Endothelial cell (in vitro differentiated cells): ENCODE measurements around the gene ITGA8. TPM values are rescaled to one million over a fixed set of nuclear protein-coding genes. Genes with fewer than 3 reads are reported as not detected.

Experiments used
- DNase-seq: peaks from one replicate; pipeline ENCODE4 v3.0.0; 2021; ENCODE audit warnings: low spot score
- H3K27ac Mint-ChIP-seq: one replicate; pipeline ENCODE4 v1.8.0; 2021; ENCODE audit warnings: mixed read lengths, inconsistent platforms; ENCODE audit not compliant: unreplicated experiment
- H3K27me3 Mint-ChIP-seq: one replicate; pipeline ENCODE4 v1.8.0; 2021; ENCODE audit warnings: mild to moderate bottlenecking, moderate library complexity, mixed read lengths, inconsistent platforms; ENCODE audit not compliant: unreplicated experiment
- H3K36me3 Mint-ChIP-seq: one replicate; pipeline ENCODE4 v1.8.0; 2021; ENCODE audit warnings: mild to moderate bottlenecking, low read depth, mixed read lengths, inconsistent platforms; ENCODE audit not compliant: unreplicated experiment
- H3K4me1 Mint-ChIP-seq: one replicate; pipeline ENCODE4 v1.8.0; 2021; ENCODE audit warnings: mild to moderate bottlenecking, mixed read lengths, inconsistent platforms; ENCODE audit not compliant: unreplicated experiment
- H3K4me3 Mint-ChIP-seq: one replicate; pipeline ENCODE4 v1.8.0; 2021; ENCODE audit warnings: mild to moderate bottlenecking, mixed read lengths, inconsistent platforms; ENCODE audit not compliant: unreplicated experiment
- H3K9me3 Mint-ChIP-seq: one replicate; pipeline ENCODE4 v1.8.0; 2021; ENCODE audit warnings: mixed read lengths, inconsistent platforms; ENCODE audit not compliant: unreplicated experiment
- total RNA-seq: library from RNA; stranded (reverse); fragmentation: NEBNext Ultra II Directional; extraction: Animal tissue kit (Norgen Biotek cat#: 25700); gene quantifications from one replicate; pipeline ENCODE4 v1.2.1, GENCODE V29; 2021; ENCODE audit not compliant: unreplicated experiment
- TF ChIP-seq, protein P1 (sequence below): fragments of 200-600 bp; sonication (generic); IDR thresholded peaks from one replicate; pipeline ENCODE4 v1.5.0; 2021; ENCODE audit warnings: antibody characterized with exemption; ENCODE audit not compliant: unreplicated experiment

The ITGA8 gene
- total RNA-seq, 1 donor from 2014 or later = 0.51 TPM

DNA sequence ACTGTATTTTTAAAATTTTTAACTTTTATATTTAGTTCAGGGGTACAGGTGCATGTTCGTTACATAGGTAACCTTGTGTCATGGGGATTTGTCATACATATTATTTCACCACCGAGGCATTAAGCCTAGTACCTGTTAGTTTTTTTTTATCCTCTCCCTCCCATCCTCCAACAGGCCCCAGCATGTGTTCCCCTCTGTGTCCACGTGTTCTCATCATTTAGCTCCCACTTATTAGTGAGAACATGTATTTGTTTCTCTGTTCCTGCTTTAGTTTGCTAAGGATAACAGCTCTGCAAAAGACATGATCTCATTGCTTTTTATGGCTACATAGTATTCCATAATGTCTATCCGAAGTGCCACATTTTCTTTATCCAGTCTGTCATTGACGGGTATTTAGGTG is 22.4 kb upstream of the ITGA8 start:
- DNase-seq = no peak
- H3K4me1 Mint-ChIP-seq = no peaks in the 10 kb centered on the region
- no peaks in the 10 kb centered on the region for H3K9me3 Mint-ChIP-seq
- no peak overlapping the region for H3K27ac Mint-ChIP-seq
- H3K36me3 Mint-ChIP-seq = no peaks in the 10 kb centered on the region
- TF ChIP-seq, protein P1, sequence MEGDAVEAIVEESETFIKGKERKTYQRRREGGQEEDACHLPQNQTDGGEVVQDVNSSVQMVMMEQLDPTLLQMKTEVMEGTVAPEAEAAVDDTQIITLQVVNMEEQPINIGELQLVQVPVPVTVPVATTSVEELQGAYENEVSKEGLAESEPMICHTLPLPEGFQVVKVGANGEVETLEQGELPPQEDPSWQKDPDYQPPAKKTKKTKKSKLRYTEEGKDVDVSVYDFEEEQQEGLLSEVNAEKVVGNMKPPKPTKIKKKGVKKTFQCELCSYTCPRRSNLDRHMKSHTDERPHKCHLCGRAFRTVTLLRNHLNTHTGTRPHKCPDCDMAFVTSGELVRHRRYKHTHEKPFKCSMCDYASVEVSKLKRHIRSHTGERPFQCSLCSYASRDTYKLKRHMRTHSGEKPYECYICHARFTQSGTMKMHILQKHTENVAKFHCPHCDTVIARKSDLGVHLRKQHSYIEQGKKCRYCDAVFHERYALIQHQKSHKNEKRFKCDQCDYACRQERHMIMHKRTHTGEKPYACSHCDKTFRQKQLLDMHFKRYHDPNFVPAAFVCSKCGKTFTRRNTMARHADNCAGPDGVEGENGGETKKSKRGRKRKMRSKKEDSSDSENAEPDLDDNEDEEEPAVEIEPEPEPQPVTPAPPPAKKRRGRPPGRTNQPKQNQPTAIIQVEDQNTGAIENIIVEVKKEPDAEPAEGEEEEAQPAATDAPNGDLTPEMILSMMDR = no peak
- H3K4me3 Mint-ChIP-seq = no peak overlapping the region
- no peaks in the 10 kb centered on the region for H3K27me3 Mint-ChIP-seq

DNA sequence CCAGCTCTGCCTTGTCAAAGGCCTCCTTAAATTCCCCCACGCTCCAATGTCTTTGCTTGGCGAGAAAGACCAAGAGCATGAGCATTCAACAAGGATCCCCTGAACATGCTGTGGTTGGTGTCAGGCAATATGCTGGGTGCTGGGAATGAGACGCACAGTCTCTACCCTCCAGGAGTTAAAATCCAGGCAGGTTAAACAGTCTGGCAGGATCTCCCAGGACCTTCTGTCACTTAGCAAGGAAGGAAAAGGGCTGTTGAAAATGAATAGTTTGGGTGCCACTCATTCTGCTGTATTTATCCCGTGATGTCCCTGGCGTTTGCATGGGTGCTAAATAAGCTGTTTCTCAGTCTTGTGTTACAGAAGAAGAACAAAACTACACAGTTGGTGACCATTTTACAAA is 21.9 kb upstream of the ITGA8 start:
- no peak for DNase-seq
- Mint-ChIP-seq H3K4me1 (no peaks in the 10 kb centered on the region), H3K4me3 (no peak overlapping the region), H3K36me3 (no peaks in the 10 kb centered on the region), H3K27me3 (no peaks in the 10 kb centered on the region), H3K9me3 (no peaks in the 10 kb centered on the region), H3K27ac (no peak overlapping the region)
- TF ChIP-seq, protein P1 = no peak

- TF ChIP-seq, protein P1 = no peak
- no peak overlapping the region for H3K27ac Mint-ChIP-seq
- H3K4me3 Mint-ChIP-seq = no peak overlapping the region
- H3K9me3 Mint-ChIP-seq = no peaks in the 10 kb centered on the region
- no peaks in the 10 kb centered on the region for H3K4me1 Mint-ChIP-seq
- DNase-seq = no peak
- H3K36me3 Mint-ChIP-seq = no peaks in the 10 kb centered on the region
- peaks cover 4% of the 10 kb centered on the region for H3K27me3 Mint-ChIP-seq
Measured at GRCh38 chr10:15740261-15740660, 20.5 kb upstream of the ITGA8 start.

- no peak for DNase-seq
- no peak overlapping the region for H3K27ac Mint-ChIP-seq
- no peak overlapping the region for H3K4me3 Mint-ChIP-seq
- H3K27me3 Mint-ChIP-seq = peaks cover 4% of the 10 kb centered on the region
- H3K9me3 Mint-ChIP-seq = no peaks in the 10 kb centered on the region
- no peaks in the 10 kb centered on the region for H3K4me1 Mint-ChIP-seq
- TF ChIP-seq, protein P1 = no peak
- H3K36me3 Mint-ChIP-seq = no peaks in the 10 kb centered on the region
Measured at GRCh38 chr10:15739254-15739970, 19.7 kb upstream of the ITGA8 start.

GRCh38 chr10:15738270-15738925 is 18.7 kb upstream of the ITGA8 start:
- TF ChIP-seq, protein P1 = no peak
- Mint-ChIP-seq H3K9me3 (no peaks in the 10 kb centered on the region), H3K27me3 (peaks cover 4% of the 10 kb centered on the region), H3K4me3 (no peak overlapping the region), H3K4me1 (no peaks in the 10 kb centered on the region), H3K27ac (no peak overlapping the region), H3K36me3 (no peaks in the 10 kb centered on the region)
- DNase-seq = no peak
